DMS153 treated with DMSO at 0.1 percent for 48 hours (cell line): Measurements from ENCODE around the gene LAMA4.

Experiments used
- DNase-seq: peaks from one replicate; lab custom pipeline; 2025; ENCODE audit not compliant: unreplicated experiment; lab: John Stamatoyannopoulos, UW

Gene LAMA4, protein sequence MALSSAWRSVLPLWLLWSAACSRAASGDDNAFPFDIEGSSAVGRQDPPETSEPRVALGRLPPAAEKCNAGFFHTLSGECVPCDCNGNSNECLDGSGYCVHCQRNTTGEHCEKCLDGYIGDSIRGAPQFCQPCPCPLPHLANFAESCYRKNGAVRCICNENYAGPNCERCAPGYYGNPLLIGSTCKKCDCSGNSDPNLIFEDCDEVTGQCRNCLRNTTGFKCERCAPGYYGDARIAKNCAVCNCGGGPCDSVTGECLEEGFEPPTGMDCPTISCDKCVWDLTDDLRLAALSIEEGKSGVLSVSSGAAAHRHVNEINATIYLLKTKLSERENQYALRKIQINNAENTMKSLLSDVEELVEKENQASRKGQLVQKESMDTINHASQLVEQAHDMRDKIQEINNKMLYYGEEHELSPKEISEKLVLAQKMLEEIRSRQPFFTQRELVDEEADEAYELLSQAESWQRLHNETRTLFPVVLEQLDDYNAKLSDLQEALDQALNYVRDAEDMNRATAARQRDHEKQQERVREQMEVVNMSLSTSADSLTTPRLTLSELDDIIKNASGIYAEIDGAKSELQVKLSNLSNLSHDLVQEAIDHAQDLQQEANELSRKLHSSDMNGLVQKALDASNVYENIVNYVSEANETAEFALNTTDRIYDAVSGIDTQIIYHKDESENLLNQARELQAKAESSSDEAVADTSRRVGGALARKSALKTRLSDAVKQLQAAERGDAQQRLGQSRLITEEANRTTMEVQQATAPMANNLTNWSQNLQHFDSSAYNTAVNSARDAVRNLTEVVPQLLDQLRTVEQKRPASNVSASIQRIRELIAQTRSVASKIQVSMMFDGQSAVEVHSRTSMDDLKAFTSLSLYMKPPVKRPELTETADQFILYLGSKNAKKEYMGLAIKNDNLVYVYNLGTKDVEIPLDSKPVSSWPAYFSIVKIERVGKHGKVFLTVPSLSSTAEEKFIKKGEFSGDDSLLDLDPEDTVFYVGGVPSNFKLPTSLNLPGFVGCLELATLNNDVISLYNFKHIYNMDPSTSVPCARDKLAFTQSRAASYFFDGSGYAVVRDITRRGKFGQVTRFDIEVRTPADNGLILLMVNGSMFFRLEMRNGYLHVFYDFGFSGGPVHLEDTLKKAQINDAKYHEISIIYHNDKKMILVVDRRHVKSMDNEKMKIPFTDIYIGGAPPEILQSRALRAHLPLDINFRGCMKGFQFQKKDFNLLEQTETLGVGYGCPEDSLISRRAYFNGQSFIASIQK (N-terminal part only)

DNA sequence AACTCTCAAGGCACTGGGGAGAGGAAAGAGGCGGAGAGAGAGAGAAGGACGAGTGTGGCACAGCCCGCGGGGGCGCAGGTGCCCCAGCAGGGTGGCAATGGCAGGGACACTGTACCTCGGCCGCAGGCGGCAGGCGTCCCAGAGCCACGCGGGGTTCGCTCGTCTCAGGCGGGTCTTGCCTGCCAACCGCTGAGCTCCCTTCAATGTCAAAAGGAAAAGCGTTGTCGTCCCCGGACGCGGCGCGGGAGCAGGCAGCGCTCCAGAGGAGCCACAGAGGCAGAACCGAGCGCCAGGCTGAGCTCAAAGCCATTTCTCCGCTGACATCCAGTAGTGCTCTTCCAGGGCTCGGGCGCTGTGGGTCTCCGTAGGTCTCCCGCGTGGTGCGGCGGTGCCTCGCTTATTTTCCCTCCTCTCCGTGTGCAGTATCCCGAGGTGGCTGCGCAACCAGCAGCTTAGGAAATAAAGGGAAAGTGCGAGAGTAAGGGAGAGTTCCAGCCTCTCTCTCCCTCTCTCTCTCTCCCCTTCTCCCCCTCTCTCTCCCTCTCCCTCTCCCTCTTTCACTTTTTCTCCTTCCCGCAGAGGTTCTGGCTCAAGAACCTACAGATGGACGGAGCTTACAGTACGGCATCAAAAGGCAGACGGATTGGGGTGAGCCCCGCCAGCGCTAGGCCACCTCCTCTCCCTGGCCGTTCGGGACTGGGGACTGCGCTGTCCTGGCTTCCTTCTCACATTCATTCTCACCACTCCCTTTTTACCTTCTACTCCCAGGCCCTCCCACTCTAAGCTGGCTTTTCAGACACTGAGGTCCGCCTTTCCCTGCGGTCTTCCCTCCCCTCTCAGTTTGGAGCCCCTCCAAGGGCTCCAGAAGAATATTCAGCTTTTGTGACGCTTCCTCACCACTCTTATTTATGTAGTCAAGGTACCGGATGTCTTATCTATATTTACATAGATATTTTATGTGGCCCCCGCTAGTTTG lies at the start of gene LAMA4:
Gene LAMA4, minus strand, starts transcription at position 727 of the 976 bp plus-strand sequence. Its CDS starts 417 bp downstream, at position 310.
- peak; percentile 29 for DNase-seq

DNA sequence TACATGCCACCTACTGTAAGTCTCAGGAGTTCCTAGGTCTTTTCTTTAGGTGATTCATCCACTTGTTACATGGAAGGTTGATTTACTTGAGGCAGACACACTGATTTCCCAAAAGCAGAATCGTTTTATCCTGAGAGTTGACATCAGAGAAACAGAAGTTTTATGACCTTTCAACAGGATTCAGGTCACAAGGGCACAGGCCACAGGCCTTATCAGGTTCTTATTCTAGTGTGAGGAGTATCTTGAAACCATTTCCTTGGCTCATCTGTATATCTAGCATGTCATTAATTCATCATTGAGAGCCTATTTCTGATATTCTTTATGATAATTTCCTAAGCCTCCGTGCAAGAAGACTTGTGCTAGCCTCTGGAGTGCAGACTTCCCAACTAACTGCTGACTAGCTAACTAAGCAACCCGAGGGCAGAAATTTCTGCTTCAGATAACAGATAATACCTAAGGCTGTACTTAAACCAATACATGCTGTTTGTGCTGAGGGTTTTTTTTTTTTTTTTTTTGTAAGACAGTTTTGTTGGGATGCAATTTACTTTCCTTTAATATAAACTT lies 47.9 kb upstream of the LAMA4 start:
- DNase-seq = no peak

DNA sequence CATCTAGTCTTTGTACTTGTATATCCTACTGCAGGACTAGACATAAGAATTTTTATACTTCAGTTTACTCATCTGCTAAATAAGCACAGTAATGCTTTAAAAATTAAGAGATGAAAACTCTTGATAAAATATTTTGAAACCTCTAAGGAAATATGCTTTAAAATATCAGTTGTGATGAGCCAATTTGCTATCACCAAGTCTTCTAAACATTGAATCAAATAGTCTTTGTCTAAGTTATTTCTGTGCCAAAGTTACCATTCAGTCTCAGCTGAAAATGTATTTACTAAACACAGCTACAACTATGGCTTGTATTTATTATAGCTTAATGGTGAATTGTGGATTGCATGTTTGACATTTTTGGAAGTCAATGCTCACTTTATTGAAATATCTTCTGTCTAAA lies 46.5 kb upstream of the LAMA4 start:
- DNase-seq = no peak

DNA sequence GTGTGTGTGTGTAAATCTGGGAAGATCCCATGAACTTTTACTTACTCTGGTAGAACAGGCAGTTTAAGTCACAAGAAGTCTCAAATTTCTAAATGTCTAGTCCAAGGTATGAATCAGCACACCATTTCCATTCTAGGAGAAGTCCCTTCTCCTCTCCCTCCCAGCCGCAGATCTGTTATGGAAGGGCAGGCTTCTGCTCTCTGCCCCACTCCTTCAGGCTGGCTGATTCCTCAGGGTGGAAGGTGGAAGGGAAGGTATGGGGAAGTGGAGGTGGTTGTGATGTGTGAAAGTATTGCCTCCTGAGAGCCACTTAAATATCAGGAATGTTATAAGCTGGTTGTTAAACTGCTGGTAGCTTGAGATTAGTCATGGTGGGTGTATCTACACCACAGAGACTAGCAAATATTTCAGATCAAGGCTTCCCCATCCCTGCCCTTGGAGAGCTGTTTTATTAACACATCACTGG lies 44.5 kb upstream of the LAMA4 start:
- no peak for DNase-seq

DNA sequence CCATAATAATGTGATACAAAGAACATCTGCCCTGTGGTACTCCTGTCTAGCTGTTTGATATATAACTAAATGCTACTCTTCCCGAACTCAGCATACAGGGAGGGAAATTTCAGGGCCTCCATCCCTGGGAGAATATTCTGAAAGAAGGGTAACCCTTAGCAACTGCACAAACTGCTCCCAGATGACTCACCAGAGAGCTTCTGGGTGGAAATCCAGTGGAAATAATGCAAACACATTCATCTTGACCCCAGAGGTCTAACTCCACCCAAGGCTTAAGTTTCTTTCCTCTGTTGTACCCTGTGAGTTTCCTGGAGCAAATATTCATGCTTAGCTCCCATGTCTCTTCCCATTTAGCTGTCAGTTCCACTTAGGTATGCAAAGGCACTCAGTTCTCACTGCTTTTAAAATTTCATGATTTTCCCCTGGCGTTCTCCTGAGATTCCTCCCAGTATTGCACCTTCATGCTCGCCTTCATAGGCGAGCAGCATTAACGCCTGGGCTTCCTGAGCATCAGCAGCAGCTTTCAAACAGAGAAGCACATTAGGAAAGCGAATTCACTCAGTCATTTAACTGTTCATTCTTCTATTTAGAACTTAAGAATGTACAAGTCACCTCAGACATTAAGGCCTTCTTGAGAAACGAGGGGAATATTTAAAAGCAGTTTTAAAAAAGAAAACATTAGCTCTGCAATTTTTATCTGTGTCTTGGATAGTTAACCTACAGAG lies 43.8 kb upstream of the LAMA4 start:
- no peak for DNase-seq

DNA sequence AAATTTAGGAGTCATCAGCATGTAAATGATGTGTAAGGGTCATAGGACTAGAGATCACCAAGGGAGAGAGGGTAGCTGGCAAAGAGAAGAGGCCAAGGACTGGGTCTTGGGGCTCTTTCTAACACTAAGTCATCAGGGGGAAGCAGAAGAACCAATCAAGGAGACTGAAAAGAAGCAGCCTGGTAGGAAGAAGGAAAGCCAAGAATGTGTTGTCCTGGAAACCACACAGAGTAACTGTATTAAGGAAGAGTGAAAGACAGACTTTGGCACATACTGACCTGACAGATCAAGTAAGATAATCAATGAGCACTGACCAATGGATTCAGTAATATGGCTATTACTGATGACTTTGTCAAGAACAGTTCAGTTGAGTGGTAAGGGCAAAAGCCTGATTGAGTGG lies 42.3 kb upstream of the LAMA4 start:
- DNase-seq = no peak

DNA sequence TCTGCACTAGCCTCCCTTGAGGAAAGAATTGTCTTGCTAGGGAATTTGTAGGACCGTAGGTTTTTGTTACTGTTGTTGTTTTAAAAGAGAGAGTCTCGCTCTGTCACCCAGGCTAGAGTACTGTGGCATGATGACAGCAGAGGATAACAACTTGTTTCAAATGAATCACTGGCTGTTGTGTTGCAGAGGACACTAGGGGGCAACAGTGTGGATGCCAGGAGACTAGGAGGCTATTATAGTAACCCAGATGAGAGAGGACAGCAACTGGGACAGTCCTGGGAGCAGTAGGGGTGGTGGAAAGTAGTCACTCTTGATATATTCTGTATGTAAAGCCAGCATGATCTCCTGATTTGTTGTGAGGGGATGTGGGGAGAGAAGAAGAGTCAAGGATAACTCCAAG lies 41.8 kb upstream of the LAMA4 start:
- DNase-seq = no peak

DNA sequence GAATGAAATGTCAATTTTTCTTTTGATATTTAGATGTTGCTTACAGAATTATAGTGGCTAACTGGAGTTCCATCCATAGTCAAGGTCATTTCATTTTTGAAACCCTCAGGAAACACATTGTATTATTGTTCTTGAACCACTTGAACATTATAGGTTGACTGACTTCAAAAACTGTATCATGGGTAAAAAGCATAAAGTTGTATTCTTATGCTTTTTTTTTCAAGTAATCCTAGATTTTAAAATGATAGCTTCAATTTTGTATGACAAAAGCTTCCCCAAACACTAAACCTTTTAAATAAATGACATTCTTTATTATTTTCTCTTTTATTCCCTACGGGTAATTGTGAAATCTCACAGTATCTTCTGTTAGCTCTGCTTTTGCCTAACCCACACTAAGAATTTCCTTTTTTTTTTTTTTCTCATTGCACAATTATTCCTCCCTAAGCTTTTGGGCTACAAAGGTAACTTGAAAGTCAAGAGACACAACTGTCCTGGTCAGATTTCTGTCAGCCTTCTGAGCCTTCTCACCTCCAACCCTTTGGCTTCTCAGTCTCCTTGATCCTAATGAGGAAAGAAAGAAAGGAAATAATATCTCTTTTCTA lies 36.9 kb upstream of the LAMA4 start:
- DNase-seq = no peak

DNA sequence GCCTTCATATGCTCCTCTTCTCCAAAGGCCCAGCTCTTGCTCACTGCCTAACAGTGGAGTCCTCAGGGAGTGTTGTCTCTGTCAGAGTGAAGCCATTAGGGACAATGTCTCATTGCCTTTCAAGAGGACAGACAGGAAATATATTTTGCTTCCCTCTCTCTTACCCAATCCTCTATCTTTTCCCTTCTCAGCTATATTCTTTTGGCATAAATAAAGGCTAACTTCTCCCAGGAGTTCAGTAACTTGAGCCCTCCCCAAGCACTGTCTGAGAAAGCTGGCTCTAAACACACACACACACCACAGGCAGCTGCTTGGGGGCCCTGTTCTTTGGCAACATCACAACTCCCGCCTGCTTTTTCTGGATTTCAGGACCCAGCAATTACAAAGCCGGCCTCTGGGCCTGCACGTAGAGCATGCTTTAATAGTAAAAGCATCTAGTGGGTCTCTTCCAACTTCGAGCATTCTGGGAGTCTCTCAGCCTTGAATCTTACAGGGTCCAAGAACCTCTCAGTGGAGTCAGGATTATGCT lies 34.7 kb upstream of the LAMA4 start:
- peak; percentile 14 for DNase-seq

DNA sequence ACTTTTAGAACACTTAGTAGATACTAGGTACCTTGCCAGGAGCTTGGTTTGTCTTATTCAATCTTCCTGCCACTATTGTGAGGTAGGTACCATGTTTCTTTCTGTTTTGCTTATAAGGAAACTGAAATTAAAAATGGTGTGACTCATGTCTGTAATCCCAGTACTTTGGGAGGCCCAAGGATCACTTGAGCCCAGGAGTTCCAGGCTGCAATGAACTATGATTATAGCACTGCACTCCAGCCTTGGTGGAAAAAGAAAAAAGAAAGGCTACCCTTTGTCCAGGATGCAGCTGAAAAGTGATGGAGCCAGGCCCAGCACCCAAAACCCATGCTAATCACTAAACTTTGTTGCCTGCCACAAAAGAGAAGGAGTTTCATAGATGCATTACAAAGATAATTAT lies 34.1 kb upstream of the LAMA4 start:
- DNase-seq = no peak

DNA sequence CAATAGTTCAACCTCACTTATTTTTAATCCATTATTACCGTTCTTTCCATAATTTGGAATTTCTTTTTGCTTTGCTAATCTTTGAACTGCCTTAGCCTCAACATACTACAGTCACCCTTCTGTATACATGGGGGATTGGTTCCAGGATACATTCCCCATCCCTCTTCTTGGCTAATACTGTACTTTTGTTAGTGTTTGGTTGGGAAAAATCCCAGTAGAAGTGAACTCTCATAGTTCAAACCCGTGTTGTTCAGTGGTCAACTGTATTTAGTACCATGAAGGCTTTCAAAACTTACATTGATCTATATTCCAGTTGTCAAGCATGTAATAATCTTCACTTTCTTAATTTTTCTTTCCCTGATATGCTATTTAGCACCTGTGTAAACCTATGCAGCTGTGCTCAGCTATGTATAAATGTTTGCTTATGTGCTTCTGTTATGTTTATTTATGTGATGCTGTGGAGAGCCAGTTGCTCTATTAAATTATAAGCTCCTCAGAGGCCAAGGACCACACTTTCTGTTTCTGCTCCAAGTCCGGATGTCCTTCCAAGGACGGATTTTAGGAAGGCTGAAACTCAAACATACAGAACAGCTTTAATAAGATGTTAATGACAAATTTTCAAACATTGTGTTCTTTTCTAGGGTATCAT lies 33.3 kb upstream of the LAMA4 start:
- no peak for DNase-seq

DNA sequence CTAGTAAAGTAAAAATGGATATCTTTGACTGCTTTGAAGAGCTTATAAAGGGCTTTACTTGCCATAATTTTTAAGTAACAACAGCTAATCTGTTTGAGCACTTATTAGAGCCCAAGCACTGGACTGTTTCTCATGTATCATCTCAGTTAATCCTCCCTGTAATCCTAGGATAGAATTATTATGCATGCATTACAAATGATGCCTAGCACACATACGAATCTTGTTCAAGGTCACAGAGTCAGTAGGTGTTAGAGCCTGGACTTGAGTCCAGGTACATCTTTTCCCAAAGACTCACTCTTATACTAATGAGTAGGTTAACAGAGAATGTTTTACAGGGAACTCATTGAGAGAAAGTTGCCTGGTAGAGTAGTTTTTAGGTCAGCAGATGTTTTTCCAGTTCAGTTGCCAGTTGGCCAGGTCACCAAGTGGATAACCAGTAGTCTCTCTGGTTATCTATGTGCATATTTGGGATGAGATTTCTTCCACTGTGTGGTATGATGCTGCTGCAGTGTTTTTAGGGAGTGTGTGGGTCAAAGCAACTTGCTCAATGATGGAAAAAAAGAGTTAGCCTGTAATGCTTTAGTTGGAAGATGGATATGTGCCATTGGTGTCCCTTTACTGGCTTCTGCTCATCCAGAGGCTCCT lies 32.3 kb upstream of the LAMA4 start:
- DNase-seq = no peak

DNA sequence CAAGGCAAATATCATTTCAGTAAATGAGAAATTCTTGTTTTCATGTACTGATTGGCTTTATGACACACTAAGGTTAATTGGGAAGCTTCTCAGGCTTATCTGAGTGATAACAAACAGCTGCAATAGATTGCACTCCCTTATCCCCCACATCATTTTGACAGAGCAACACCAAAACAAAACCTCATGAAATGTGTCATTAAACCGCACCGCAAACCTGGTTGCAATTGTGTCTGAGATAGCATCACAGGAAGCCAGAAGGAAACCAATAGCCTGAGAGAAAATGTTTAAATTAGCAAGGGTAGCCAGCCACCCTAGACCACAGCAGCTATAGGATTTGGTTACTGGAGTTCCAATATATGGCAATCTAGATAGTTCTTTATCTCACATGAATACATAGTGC lies 31.6 kb upstream of the LAMA4 start:
- no peak for DNase-seq

DNA sequence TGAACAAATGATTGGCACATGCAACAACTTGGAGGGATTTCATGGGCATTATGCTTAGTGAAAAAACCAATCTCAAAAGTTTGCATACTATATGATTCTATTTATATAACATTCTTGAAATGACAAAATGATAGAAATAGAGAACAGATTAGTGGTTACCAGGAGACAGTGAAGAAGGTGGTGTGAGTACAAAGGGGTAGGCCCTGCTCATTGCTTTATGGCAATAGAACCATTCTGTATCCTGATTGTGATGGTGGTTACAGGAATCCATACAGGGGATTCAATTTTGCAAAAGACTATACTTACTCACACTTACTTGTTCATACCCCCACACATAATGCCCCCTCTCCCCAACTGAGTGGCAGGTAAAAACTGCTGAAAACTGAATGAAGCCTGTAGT lies 30.2 kb upstream of the LAMA4 start:
- no peak for DNase-seq

DNA sequence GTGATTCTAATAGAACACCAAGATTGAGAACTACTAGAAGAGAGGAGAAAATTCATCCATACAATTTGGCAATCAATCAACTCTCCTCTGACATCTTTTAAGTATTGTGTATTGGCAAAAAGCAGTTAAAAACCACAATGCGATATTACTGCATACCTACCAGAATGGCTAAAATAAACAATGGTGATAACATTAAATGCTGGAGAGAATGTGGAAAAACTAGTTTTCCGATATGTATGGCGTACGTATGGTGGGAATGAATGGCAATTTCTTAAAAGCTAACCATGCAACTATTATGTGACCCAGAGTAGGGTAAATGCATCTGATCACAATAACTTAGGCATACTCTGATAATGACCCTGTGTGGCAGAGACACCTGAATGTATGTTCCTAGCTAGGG lies 29.3 kb upstream of the LAMA4 start:
- no peak for DNase-seq

DNA sequence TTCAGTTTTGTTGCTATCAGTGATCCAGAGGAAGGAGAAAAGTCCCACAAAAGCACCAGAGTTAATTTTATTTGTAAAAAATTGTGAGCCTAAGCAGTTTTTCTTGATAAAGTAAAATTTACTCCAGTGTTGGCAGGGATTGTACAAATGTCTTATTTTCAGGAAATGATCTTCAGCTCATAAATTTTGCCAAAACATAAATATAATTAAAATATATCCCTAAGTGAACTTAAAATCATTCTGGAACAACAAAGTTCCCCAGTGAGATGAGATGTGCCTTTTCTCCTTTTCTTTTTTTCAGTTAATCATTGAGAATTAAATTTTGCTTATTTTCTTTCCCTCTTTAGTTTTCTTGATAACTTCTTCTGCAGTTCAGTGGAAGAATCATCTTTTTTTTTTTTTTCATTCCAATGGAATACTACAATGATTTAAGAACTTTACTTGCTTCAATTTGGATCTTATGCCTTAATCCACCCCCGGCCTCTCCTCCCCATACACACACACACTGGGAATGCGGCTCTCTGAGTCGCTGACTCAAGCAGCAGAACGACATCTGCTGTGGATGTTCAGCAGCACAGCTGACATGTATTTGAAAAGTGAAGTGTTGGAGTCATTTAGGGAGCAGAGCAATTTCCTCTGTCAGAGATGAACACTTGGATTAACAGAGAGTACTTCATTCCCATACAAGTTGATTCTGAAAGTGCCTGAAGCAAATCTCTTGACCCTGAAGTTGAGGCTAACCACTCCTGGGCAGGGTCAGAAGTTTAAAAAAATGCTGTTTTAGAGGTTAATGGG lies 27.7 kb upstream of the LAMA4 start:
- DNase-seq = no peak
